GM12873 (cell line): Measurements from ENCODE around the gene ADAD2.

Experiments
- CTCF ChIP-seq: IDR thresholded peaks from 2 replicates; pipeline ENCODE4 v1.5.1; 2012; ENCODE audit warnings: low read depth, mild to moderate bottlenecking, moderate library complexity, low read length, control low read depth; ENCODE audit not compliant: insufficient read depth; ENCODE audit errors: missing control alignments

Gene ADAD2

GRCh38 chr16:84207251-84207650 is 16.3 kb downstream of the ADAD2 start:
- TF ChIP-seq CTCF: no peak

- TF ChIP-seq CTCF: no peak
These were observed 16.9 kb downstream of the ADAD2 start for GRCh38 chr16:84207879-84208278.

GRCh38 chr16:84209989-84210388 is 19.0 kb downstream of the ADAD2 start:
- no peak for TF ChIP-seq CTCF

GRCh38 chr16:84212154-84212553 is 21.2 kb downstream of the ADAD2 start:
- TF ChIP-seq CTCF: no peak

GRCh38 chr16:84212631-84213030 is 21.7 kb downstream of the ADAD2 start:
- TF ChIP-seq CTCF: no peak

- TF ChIP-seq CTCF: no peak
These were observed 23.6 kb downstream of the ADAD2 start for GRCh38 chr16:84214451-84215066.

- TF ChIP-seq CTCF: no peak
These were observed 24.6 kb downstream of the ADAD2 start for GRCh38 chr16:84215531-84215930.
